HCT116 (cell line): Measurements from ENCODE around the gene TRPC6. TPM values are rescaled to one million over a fixed set of nuclear protein-coding genes. Genes with fewer than 3 reads are reported as not detected.

ENCODE experiments used
- ATAC-seq: fragments of 200-7000 bp; cut with Tn5 transposase; 2 replicates; pipeline ENCODE4 v1.9.1; 2020; ENCODE audit warnings: mild to moderate bottlenecking, moderate library complexity
- BruUV-seq: library from RNA; stranded (reverse); fragments of 400-500 nt; replicated peaks from 2 replicates; lab custom pipeline; 2021; lab: Mats Ljungman, UMichigan
- CTCF ChIA-PET: fragments of 300-600 bp; sonication (Branson Sonifier 250); formaldehyde crosslinking; loops from one replicate; lab custom pipeline; 2021; ENCODE audit warnings: antibody characterized with exemption; lab: Charles Lee
- POLR2A ChIA-PET: fragments of 300-600, 350-600 bp; sonication (Branson Sonifier 250); formaldehyde crosslinking; loops from one replicate; lab custom pipeline; 2021; ENCODE audit warnings: antibody characterized with exemption; lab: Charles Lee
- RAD21 ChIA-PET, 2 experiments: fragments of 300-600 bp; sonication (Branson Sonifier 250); formaldehyde crosslinking; loops; one replicate each; lab custom pipeline; 2023; ENCODE audit warnings: low total read pairs in 2 of 2; ENCODE audit not compliant: uncharacterized antibody in 2 of 2, unreplicated experiment in 2 of 2, low non-redundant PET in 1 of 2; lab: Charles Lee
- DNase-seq: peaks from one replicate; pipeline ENCODE4 v3.0.0-alpha.2; 2010; ENCODE audit warnings: low read depth, low spot score
- H2AFZ ChIP-seq: fragments of 200-600 bp; shearing (Covaris generic), sonication (generic); 2 replicates; pipeline ENCODE4 v1.6.1; 2017; ENCODE audit warnings: low read depth, mixed run types, mixed read lengths, antibody characterized with exemption, low read length; ENCODE audit not compliant: poor library complexity, severe bottlenecking
- H3K27ac ChIP-seq: 2 replicates; pipeline ENCODE4 v1.5.1; 2012; ENCODE audit warnings: low read depth, low read length
- H3K27me3 ChIP-seq: fragments of 200-600 bp; sonication (generic); 2 replicates; pipeline ENCODE4 v1.6.1; 2016; ENCODE audit warnings: mixed run types, low read length, mixed read lengths; ENCODE audit not compliant: insufficient read depth
- H3K36me3 ChIP-seq, 2 experiments: fragments of 200-500 bp in 1 of 2; fragments of 200-600 bp in 1 of 2; sonication (Bioruptor generic) in 1 of 2; sonication (generic) in 1 of 2; 2 replicates each; pipeline versions ENCODE4 v1.5.1 to v1.6.1; 2014 to 2016; ENCODE audit warnings: low read length in 2 of 2, inconsistent platforms in 1 of 2, mixed read lengths in 1 of 2, mixed run types in 1 of 2; ENCODE audit not compliant: insufficient read depth in 2 of 2, control insufficient read depth in 1 of 2
- H3K4me1 ChIP-seq, 2 experiments: fragments of 200-600 bp in 1 of 2; sonication (generic) in 1 of 2; 2 replicates each; pipeline versions ENCODE4 v1.5.1 to v1.6.1; 2012 to 2017; ENCODE audit warnings: low read length in 2 of 2, inconsistent platforms in 1 of 2, mild to moderate bottlenecking in 1 of 2, mixed read lengths in 1 of 2, mixed run types in 1 of 2, moderate library complexity in 1 of 2; ENCODE audit not compliant: insufficient read depth in 2 of 2, control insufficient read depth in 1 of 2
- H3K4me2 ChIP-seq: fragments of 200-600 bp; sonication (generic); 2 replicates; pipeline ENCODE4 v1.6.1; 2017; ENCODE audit warnings: mixed run types, low read length, mixed read lengths
- H3K4me3 ChIP-seq, 2 experiments: fragments of 200-600 bp in 1 of 2; sonication (generic) in 1 of 2; replicated peaks in 1 of 2; 2 replicates each; pipeline ENCODE4 v1.5.1; 2011 to 2016; ENCODE audit warnings: low read length in 2 of 2, control low read depth in 1 of 2, low read depth in 1 of 2, mild to moderate bottlenecking in 1 of 2, mixed read lengths in 1 of 2, mixed run types in 1 of 2
- H3K79me2 ChIP-seq: fragments of 200-600 bp; sonication (generic); 2 replicates; pipeline ENCODE4 v1.6.1; 2017; ENCODE audit warnings: mild to moderate bottlenecking, mixed run types, low read length, moderate library complexity, mixed read lengths; ENCODE audit not compliant: insufficient read depth
- H3K9ac ChIP-seq: fragments of 200-600 bp; sonication (generic); 2 replicates; pipeline ENCODE4 v1.6.1; 2016; ENCODE audit warnings: low read length, mixed read lengths
- H3K9me2 ChIP-seq: fragments of 200-600 bp; sonication (generic), shearing (Covaris generic); 2 replicates; pipeline ENCODE4 v1.6.1; 2017; ENCODE audit warnings: mixed run types, mild to moderate bottlenecking, moderate library complexity; ENCODE audit not compliant: insufficient read depth
- H3K9me3 ChIP-seq, 2 experiments: fragments of 200-500 bp in 1 of 2; fragments of 200-600 bp in 1 of 2; sonication (Bioruptor generic) in 1 of 2; sonication (generic) in 1 of 2; 2 replicates each; pipeline ENCODE4 v1.6.1; 2014 to 2017; ENCODE audit warnings: low read length in 2 of 2, mixed read lengths in 2 of 2, inconsistent platforms in 1 of 2, low read depth in 1 of 2, mild to moderate bottlenecking in 1 of 2, mixed run types in 1 of 2, moderate library complexity in 1 of 2; ENCODE audit not compliant: control insufficient read depth in 1 of 2, insufficient read depth in 1 of 2
- H4K20me1 ChIP-seq: fragments of 200-600 bp; sonication (generic), shearing (Covaris generic); 2 replicates; pipeline ENCODE4 v1.6.1; 2017; ENCODE audit warnings: mixed run types, mild to moderate bottlenecking, moderate library complexity; ENCODE audit not compliant: insufficient read depth
- EZH2 ChIP-seq: fragments of 200-600 bp; sonication (generic); IDR thresholded peaks from 2 replicates; pipeline ENCODE4 v1.6.1; 2017; ENCODE audit warnings: antibody characterized with exemption, mixed run types
- FOSL1 ChIP-seq: IDR thresholded peaks from 2 replicates; pipeline ENCODE4 v1.6.1; 2012; ENCODE audit warnings: low read depth
- JUND ChIP-seq: IDR thresholded peaks from 2 replicates; pipeline ENCODE4 v1.6.1; 2012
- MAX ChIP-seq: IDR thresholded peaks from 2 replicates; pipeline ENCODE4 v1.6.1; 2012
- POLR2A ChIP-seq: IDR thresholded peaks from 2 replicates; pipeline ENCODE4 v1.7.0; 2011; ENCODE audit warnings: borderline replicate concordance; ENCODE audit not compliant: insufficient read depth, insufficient read length; ENCODE audit errors: extremely low read depth
- REST ChIP-seq: IDR thresholded peaks from 2 replicates; pipeline ENCODE4 v1.6.1; 2012; ENCODE audit warnings: low read depth
- SIN3A ChIP-seq: IDR thresholded peaks from 2 replicates; pipeline ENCODE4 v1.6.1; 2012; ENCODE audit warnings: low read depth
- intact Hi-C: fragments of 100-400 bp; cut with micrococcal nuclease; formaldehyde crosslinking; loops from 2 replicates; pipeline ENCODE4 v1.10.0; 2022
- total RNA-seq: library from RNA; stranded (reverse); gene quantifications from one replicate; pipeline ENCODE4 v1.2.1, GENCODE V29; 2021; ENCODE audit not compliant: unreplicated experiment

The TRPC6 gene
- total RNA-seq, 1 experiment from 2014 or later, result not detected

- H4K20me1 ChIP-seq, result no peaks in the 10 kb centered on the region
- H3K79me2 ChIP-seq, result no peaks in the 10 kb centered on the region
- RAD21 ChIA-PET, result no interaction called here
- H3K9ac ChIP-seq, result no peak overlapping the region
- no peak overlapping the region for H3K27ac ChIP-seq
- CTCF ChIA-PET, result no interaction called here
- no peak overlapping the region for H2AFZ ChIP-seq
- H3K9me2 ChIP-seq, result no peaks in the 10 kb centered on the region
- POLR2A ChIA-PET, result no interaction called here
- H3K4me2 ChIP-seq, result no peak overlapping the region
- H3K4me3 ChIP-seq, result no peak overlapping the region
- TF ChIP-seq FOSL1, result no peak
- no peak for TF ChIP-seq POLR2A
- no peak for TF ChIP-seq EZH2
- no peak for TF ChIP-seq SIN3A
- TF ChIP-seq JUND, result no peak
- TF ChIP-seq MAX, result no peak
- DNase-seq, result no peak
- intact Hi-C loops, result no loop called here
- no peaks in the 10 kb centered on the region for H3K36me3 ChIP-seq
- no peaks in the 10 kb centered on the region for H3K4me1 ChIP-seq
- H3K27me3 ChIP-seq, result no peaks in the 10 kb centered on the region
- no peaks in the 10 kb centered on the region for H3K9me3 ChIP-seq
- no peak for ATAC-seq
- BruUV-seq, result no TSS peak
These were observed 105.0 kb downstream of the TRPC6 start for GRCh38 chr11:101478587-101479369.

GRCh38 chr11:101477926-101478325 is 105.9 kb downstream of the TRPC6 start:
- Histone ChIP-seq H3K9me2 (no peaks in the 10 kb centered on the region), H4K20me1 (no peaks in the 10 kb centered on the region), H3K4me3 (no peak overlapping the region), H3K4me1 (no peaks in the 10 kb centered on the region), H3K9ac (no peak overlapping the region), H3K27me3 (no peaks in the 10 kb centered on the region), H3K27ac (no peak overlapping the region), H3K9me3 (no peaks in the 10 kb centered on the region), H3K79me2 (no peaks in the 10 kb centered on the region), H3K36me3 (no peaks in the 10 kb centered on the region), H3K4me2 (no peak overlapping the region), H2AFZ (no peak overlapping the region)
- POLR2A ChIA-PET, result no interaction called here
- no peak for DNase-seq
- no TSS peak for BruUV-seq
- TF ChIP-seq JUND (no peak), REST (no peak)
- RAD21 ChIA-PET, result no interaction called here
- CTCF ChIA-PET, result no interaction called here
- intact Hi-C loops, result no loop called here
- ATAC-seq, result no peak
